Stimulated activated CD4-positive, alpha-beta T cell treated with anti-CD3 and anti-CD28 coated beads, Interleukin-4, amount 100 ng/mL, for 1 hour (primary cell): Measurements from ENCODE around the gene CORO7.

Source experiments
- DNase-seq: peaks from one replicate; pipeline ENCODE4 v3.0.0-alpha.2; 2020

CORO7 gene

GRCh38 chr16:4426021-4426684 lies 9.8 kb upstream of the CORO7 start:
- DNase-seq = no peak

GRCh38 chr16:4425378-4426020 lies 9.1 kb upstream of the CORO7 start, which contains the start of gene DNAJA3:
TSS of gene DNAJA3 (plus strand) at chr16:4425868. CDS start at chr16:4425882, 14 bp downstream.
- DNase-seq = peak; percentile 93

DNA sequence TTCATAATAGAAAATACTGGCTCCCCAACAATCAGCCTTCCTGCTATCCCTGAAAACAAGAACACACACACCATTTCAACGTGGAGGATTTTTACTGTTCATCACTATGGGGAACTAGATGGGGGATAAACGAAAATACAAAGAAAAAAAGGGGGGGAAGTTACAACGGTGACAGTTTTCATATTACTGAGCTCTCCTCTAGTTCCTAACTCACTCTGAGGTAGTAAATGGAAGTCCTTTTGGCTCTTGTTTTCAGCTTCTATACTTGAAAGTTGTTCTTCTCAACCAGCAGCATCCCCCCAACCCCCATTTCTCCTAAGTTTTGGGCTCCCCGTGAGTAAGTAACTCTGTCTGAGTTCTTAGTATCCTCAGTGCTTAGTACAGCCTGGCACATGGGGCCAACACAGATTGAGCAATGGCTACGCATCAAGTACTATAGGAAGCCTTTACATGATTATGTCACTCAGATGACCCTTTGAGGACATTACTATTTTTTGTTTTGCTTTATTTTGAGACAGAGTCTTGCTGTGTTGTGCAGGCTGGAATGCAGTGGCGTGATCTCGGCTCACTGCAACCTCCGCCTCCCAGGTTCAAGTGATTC lies 4.2 kb upstream of the CORO7 start:
- no peak for DNase-seq

DNA sequence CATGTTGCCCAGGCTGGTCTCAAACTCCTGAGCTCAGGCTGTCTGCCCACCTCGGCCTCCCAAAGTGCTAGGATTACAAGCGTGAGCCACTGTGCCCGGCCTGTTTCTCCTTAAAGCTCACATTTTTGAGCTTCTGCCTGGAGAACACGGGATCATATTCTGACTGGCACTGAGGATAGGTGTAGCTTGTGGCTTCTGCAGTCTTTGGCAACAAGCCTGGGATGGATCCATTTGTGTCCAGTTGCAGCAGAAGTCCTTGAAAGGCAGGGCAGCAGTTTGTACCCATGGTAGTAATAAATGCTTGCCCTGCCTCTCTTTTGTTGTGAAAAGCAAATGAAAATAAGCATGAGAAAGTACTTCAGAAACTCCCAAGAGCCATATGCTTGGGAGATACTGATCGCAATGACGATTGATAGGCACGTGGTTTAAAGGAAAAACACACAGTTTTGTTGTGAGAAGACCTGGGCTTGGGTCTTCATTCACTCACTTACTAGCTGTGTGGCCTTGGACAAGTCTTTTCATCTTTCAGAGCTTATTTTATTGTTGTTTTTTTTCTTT lies 3.1 kb upstream of the CORO7 start:
- no peak for DNase-seq

- DNase-seq = peak; percentile 57
Observed at GRCh38 chr16:4415538-4416199, 727 bp downstream of the CORO7 start.

DNA sequence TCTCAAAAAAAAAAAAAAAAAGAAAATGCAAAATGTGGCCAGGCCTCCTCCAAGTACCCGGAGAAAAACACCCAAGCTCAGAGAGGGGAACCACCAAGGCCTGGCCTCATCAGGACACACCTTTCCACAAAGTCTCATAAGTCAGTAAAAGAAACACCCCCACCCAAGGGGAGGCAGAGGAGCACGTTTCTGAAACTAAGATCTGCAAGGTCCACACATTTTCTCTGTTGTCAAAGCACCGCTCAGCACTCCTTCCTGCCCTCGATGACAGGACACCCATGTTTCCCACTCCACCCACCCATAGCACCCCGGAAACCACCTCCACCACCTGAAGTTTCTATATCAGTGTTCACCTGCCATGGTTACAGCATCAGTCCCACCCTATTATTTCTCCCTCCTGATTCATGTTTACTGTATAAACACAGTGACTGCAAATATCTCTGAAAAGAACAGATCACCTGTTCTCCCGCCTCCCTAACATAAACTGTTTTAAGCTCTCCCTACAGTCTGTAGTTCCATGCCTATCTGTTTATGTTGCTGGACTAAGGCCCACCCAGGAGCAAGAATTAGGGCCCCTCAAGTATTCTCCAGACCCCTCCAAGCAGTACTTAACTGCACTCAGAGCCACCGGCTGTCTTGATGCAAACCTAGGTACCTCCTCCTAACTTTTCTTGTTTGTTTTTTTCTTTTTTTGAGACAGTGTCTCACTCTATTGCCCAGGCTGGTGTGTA lies 2.0 kb downstream of the CORO7 start:
- DNase-seq = peak; percentile 74

GRCh38 chr16:4412854-4413253 lies 3.5 kb downstream of the CORO7 start:
- no peak for DNase-seq

DNA sequence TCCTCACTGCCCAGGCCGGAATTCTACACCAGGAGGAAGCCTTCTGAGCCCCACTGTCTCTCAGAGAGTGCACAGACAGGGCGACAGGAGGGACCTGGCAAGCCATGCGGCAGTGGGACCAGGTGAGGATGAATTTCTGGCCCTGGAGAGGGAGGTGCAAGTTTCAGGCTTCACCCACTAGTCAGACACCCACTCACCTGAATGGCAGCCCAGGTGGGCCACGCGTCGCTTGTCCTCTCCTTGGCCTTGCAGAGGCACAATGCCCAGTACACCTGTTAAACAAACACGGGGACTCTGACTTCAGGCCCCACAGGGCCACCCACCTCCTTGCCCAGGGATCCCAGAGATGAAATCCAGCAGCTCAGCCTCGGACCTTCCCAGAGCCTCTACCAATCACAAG lies 4.2 kb downstream of the CORO7 start:
- DNase-seq = no peak

GRCh38 chr16:4411684-4412083 lies 4.7 kb downstream of the CORO7 start:
- DNase-seq = no peak

- no peak for DNase-seq
Observed at GRCh38 chr16:4410335-4411075, 5.9 kb downstream of the CORO7 start.

DNA sequence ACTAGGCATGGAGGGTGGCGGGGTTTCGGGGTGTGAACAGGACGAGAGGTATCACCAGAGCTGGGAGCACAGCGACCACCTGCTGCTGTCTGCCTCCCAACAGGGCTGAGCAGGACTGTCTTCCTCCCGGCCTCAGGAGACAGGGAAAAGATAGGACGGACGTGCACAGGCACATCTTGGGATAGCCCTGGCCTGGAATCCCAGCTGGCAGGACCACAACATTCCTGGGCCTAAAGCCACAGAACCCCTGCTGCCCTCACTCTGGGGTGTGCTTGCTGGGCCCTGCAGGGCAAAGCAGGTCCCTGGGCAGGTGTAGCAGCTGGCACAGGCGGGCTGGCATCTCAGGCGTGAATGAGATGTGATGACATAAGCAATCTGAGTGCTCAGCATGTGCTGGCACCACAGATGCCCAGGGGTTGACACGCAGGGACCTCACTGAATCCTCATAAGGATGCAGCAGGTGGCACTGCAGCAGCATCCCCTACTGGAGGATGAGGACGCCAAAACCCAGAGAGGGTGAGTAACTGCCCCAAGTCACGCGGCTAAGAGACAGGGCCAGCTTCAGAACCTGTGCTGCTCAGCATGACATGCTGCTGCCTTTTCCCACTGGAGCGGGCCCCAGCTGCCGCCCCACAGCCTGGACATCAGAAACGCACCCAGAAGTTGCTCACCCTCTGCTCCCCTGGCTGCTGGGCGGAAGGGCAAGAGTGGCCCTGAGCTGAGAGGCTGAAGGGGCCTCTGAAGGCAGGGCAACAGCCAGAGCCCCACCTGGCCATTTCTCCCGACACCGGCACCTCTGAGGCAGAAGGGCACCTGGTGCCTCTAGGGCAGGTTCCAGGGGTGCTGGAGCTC lies 7.1 kb downstream of the CORO7 start:
- DNase-seq = no peak

DNA sequence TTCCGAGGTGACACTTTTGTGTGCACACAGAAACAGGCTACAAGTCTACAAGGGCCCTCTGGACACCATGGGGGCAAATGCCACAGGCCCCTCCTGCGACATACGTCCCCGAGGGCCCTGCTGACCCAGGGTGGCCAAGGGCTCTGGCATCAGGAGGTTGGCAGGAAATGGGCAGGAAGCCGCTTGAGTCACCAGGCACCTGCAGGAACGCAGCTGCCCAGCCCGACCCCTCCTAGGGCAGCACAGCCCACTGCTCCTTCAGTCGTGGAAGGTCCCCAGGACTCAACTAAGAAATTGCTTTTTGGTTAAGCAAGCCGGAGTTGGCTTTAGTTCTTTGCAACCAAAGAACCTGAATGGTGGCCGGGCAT lies 8.1 kb downstream of the CORO7 start:
- no peak for DNase-seq

DNA sequence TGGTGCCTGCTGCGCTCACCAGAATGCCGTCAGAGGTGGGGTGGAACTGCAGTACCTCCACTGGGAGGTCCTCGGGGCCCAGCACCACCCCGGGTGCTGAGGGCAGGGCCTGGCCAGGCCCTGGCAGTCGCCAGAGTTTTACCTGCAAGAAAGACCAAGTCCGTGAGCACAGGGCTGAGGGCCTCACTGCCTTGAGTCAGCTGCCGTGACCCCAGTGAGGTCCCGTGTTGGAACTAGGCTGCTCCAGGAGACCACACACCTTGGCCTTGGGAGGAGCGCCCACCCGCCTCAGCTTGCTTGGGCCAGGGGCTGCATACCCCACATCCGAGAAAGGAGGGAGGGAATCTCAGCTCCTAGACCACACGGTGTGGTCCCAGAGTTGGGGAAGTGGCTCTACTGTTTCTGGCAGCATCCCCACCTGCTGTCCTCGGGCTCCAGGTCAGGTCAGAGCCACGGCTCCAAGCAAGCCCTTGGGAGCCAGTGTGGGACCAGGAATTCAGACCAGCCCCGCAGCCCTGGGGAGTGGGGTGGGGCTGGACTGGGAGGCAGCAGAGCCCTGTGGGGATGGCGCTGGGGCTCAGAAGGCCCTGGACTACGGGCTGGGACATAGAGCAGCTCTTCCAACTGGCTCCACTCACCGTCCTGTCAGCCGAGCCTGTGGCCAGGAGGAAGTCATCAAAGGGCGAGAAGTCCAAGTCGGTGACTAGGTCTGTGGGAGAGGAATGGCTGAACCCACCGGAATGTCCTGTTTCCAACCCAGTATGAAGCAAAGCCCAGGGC lies 8.7 kb downstream of the CORO7 start:
- no peak for DNase-seq

DNA sequence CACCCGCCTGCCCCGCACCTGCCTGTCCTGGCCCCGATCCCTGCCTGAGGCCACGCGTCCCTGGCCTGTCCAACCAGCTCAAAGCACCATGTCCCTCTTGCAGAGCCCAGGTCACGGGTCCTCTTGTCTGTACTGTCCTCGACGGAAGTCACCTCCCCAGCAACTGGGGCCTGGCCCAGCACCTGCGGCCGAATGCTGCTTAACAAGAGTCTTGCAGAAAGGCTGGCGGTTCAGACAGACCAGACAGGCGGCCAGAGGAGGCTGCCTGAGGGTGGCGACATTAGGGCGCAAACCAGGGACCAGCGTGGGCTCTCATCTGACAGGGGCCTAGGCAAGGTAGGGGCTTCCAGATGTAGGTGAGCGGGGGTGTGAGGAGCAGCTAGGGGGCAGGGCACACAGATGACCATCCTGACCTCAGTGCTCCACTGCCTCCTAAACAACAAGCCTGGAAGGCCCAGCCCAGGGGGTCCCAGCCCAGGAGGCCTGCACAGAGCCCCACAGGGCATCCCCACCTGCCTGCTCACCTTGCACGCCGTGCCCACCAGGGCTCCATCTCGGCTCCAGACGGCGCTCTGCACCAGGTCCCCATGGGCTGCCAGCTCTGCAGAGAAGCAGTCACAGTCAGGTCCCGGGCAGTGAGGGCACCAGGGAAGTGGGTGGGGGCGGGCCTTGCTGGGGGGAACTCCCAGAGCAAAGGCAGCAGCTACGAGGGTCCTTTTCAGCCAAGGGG lies 11.3 kb downstream of the CORO7 start:
- no peak for DNase-seq

DNA sequence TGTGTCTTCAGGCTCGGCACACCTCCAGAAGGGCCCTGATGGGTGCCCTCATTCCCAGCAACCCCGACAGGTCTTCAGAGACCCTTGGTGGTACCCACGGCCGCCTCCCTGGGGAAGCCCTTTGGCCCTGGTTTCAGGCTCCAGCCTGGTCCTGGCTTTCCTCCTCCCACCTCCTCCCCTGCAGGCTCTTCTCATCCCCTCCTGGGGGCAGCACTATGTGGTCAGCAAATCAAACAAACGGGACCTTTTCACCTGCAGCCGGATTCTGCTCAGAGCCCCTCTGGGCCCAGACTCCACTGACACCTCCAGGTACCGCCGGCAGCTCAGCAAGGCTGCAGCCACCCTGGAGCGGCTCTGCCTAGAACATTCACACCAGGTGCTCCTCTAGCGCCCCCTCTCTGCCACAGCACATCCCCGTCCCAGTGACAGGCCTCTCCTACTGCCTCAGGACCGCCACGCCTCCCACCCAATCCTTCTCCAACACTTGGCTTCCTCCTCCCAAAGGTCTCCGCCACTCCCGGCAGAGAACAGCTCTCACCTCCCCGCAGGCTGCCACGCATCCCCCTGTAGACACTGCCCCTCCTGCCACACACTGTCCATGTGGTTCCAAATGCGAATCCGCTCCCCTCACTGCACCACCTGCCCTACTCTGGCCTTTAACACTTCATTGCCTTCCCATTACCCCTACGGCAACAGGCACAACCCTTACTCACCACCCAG lies 12.0 kb downstream of the CORO7 start:
- DNase-seq = peak; percentile 29

- DNase-seq = no peak
Observed at GRCh38 chr16:4403133-4403949, 13.1 kb downstream of the CORO7 start.

- peak; percentile 75 for DNase-seq
Observed at GRCh38 chr16:4402439-4403132, 13.8 kb downstream of the CORO7 start.
